Left renal cortex interstitium (tissue), 4 donors: ENCODE results near the gene NDFIP2. TPM values are rescaled to one million over a fixed set of nuclear protein-coding genes. Genes with fewer than 3 reads are reported as not detected.
"Not testable (repeated sequence)": the region's sequence is repeated elsewhere in the genome, so short reads cannot be mapped to it uniquely, and the experiment has no call there.

Experiments used
- DNase-seq, 4 donors: peaks; one replicate each; pipeline ENCODE4 v3.0.0-alpha.2; 2013; ENCODE audit warnings: low read depth in 4 of 4, low spot score in 2 of 4, missing footprints in 1 of 4
- polyA plus RNA-seq, 4 donors: library from polyadenylated mRNA; unstranded; fragments of 120-200 nt; gene quantifications; one replicate each; pipeline ENCODE4 v1.2.1, GENCODE V29; 2013; ENCODE audit not compliant: insufficient read length in 4 of 4

Gene NDFIP2
- polyA plus RNA-seq, 4 donors: 52.1 to 59.4 (median 56.5) TPM

GRCh38 chr13:79530270-79530669 is 49.3 kb downstream of the NDFIP2 start:
- no peak for DNase-seq

GRCh38 chr13:79531542-79532254 is 50.7 kb downstream of the NDFIP2 start:
- DNase-seq: no peak

GRCh38 chr13:79532576-79532975 is 51.6 kb downstream of the NDFIP2 start:
- no peak for DNase-seq

GRCh38 chr13:79533781-79534400 is 52.9 kb downstream of the NDFIP2 start:
- no peak for DNase-seq

- DNase-seq: no peak
These were observed 53.6 kb downstream of the NDFIP2 start for GRCh38 chr13:79534596-79534995.

GRCh38 chr13:79538757-79539156 is 57.8 kb downstream of the NDFIP2 start:
- no peak for DNase-seq

GRCh38 chr13:79540504-79540903 is 59.5 kb downstream of the NDFIP2 start:
- DNase-seq: no peak

GRCh38 chr13:79541426-79542049 is 60.6 kb downstream of the NDFIP2 start:
- peak in 2 of 4 donors; percentile 30 to 45 for DNase-seq

GRCh38 chr13:79543883-79544282 is 62.9 kb downstream of the NDFIP2 start:
- DNase-seq: no peak

GRCh38 chr13:79547211-79548195 is 66.5 kb downstream of the NDFIP2 start:
- no peak for DNase-seq

GRCh38 chr13:79548902-79549301 is 67.9 kb downstream of the NDFIP2 start:
- DNase-seq: peak in 1 of 4 donors; percentile 38

- DNase-seq: no peak
These were observed 68.6 kb downstream of the NDFIP2 start for GRCh38 chr13:79549355-79550106.

GRCh38 chr13:79557666-79558065 is 76.7 kb downstream of the NDFIP2 start:
- DNase-seq: no peak

- no peak for DNase-seq
These were observed 80.0 kb downstream of the NDFIP2 start for GRCh38 chr13:79560954-79561353.

GRCh38 chr13:79562557-79562956 is 81.6 kb downstream of the NDFIP2 start:
- no peak for DNase-seq

- no peak for DNase-seq
These were observed 85.2 kb downstream of the NDFIP2 start for GRCh38 chr13:79566118-79566517.

- DNase-seq: no peak
These were observed 90.2 kb downstream of the NDFIP2 start for GRCh38 chr13:79571147-79571546.

GRCh38 chr13:79573892-79574291 is 92.9 kb downstream of the NDFIP2 start:
- DNase-seq: not testable (repeated sequence)

- DNase-seq: no peak
These were observed 100.9 kb downstream of the NDFIP2 start for GRCh38 chr13:79581870-79582315.

- no peak for DNase-seq
These were observed 101.9 kb downstream of the NDFIP2 start for GRCh38 chr13:79582896-79583295.
